ENCODE results near the gene FUCA2.

FUCA2 gene

GRCh38 chr6:143510991-143511891 lies at the start of gene FUCA2:
Gene FUCA2 (minus strand): TSS chr6:143511720. CDS start chr6:143511634, 86 bp downstream.
- peak; percentile 71 for DNase-seq

GRCh38 chr6:143561105-143561704 lies 49.7 kb upstream of the FUCA2 start:
- no peak for DNase-seq

- no peak for DNase-seq
These were observed 47.6 kb upstream of the FUCA2 start for GRCh38 chr6:143559051-143559660.

GRCh38 chr6:143556529-143556928 lies 45.0 kb upstream of the FUCA2 start:
- DNase-seq = no peak

- DNase-seq = peak; percentile 35
These were observed 44.1 kb upstream of the FUCA2 start for GRCh38 chr6:143555582-143555981.

- DNase-seq = no peak
These were observed 43.6 kb upstream of the FUCA2 start for GRCh38 chr6:143555071-143555492.

- DNase-seq = no peak
These were observed 41.8 kb upstream of the FUCA2 start for GRCh38 chr6:143553337-143553736.

- DNase-seq = no peak
These were observed 38.4 kb upstream of the FUCA2 start for GRCh38 chr6:143549949-143550268.

GRCh38 chr6:143549221-143549948 lies 37.9 kb upstream of the FUCA2 start:
- peak; percentile 82 for DNase-seq

GRCh38 chr6:143546599-143546998 lies 35.1 kb upstream of the FUCA2 start:
- DNase-seq = no peak

- peak; percentile 85 for DNase-seq
These were observed 34.5 kb upstream of the FUCA2 start for GRCh38 chr6:143545976-143546547.

- no peak for DNase-seq
These were observed 33.6 kb upstream of the FUCA2 start for GRCh38 chr6:143545165-143545564.

GRCh38 chr6:143544011-143544696 lies 32.6 kb upstream of the FUCA2 start:
- peak; percentile 47 for DNase-seq

GRCh38 chr6:143543435-143543834 lies 31.9 kb upstream of the FUCA2 start:
- DNase-seq = no peak

- peak; percentile 75 for DNase-seq
These were observed 31.4 kb upstream of the FUCA2 start for GRCh38 chr6:143542888-143543287.

- no peak for DNase-seq
These were observed 28.7 kb upstream of the FUCA2 start for GRCh38 chr6:143540192-143540591.

GRCh38 chr6:143539734-143540133 lies 28.2 kb upstream of the FUCA2 start:
- peak; percentile 57 for DNase-seq

GRCh38 chr6:143539106-143539505 lies 27.6 kb upstream of the FUCA2 start:
- no peak for DNase-seq

GRCh38 chr6:143538374-143538773 lies 26.9 kb upstream of the FUCA2 start:
- no peak for DNase-seq

- DNase-seq = peak; percentile 62
These were observed 25.6 kb upstream of the FUCA2 start for GRCh38 chr6:143536866-143537691.

GRCh38 chr6:143536461-143536865 lies 24.9 kb upstream of the FUCA2 start:
- no peak for DNase-seq

Data from CD4-positive, alpha-beta T cell treated with Interleukin-4 for 4 hours (primary cell).